Heart left ventricle (tissue), 16 donors: ENCODE results near the gene SPIRE1. TPM values are rescaled to one million over a fixed set of nuclear protein-coding genes. Genes with fewer than 3 reads are reported as not detected.

Experiments used
- ATAC-seq, 4 donors: fragments of 200-7000 bp; cut with Tn5 transposase; one replicate each; pipeline ENCODE4 v1.9.1; 2020 to 2022; ENCODE audit warnings: moderate library complexity in 4 of 4, mild to moderate bottlenecking in 3 of 4, moderate number of reproducible peaks in 1 of 4
- DNase-seq, 5 donors: peaks; one replicate each; pipeline ENCODE4 v3.0.0-alpha.2; 2020
- H3K27ac ChIP-seq, 12 donors: fragments of 200-600 bp; sonication (generic) in 4 of 12; one replicate each; pipeline versions ENCODE4 v1.5.0 to v1.8.0; 2016 to 2022; ENCODE audit warnings: mild to moderate bottlenecking in 2 of 12
- H3K27me3 ChIP-seq, 9 donors: fragments of 200-600 bp; sonication (generic) in 2 of 9; one replicate each; pipeline versions ENCODE4 v1.5.1 to v1.8.0; 2016 to 2022; ENCODE audit warnings: mild to moderate bottlenecking in 3 of 9
- H3K36me3 ChIP-seq, 9 donors: fragments of 200-600 bp; sonication (generic) in 2 of 9; one replicate each; pipeline versions ENCODE4 v1.5.0 to v1.8.0; 2018 to 2022; ENCODE audit warnings: mild to moderate bottlenecking in 2 of 9
- H3K4me1 ChIP-seq, 12 donors: fragments of 200-600 bp; sonication (generic) in 4 of 12; one replicate each; pipeline versions ENCODE4 v1.5.0 to v1.8.0; 2016 to 2022; ENCODE audit warnings: mild to moderate bottlenecking in 3 of 12
- H3K4me3 ChIP-seq, 12 donors: fragments of 200-600 bp; sonication (generic) in 4 of 12; one replicate each; pipeline versions ENCODE4 v1.5.0 to v1.8.0; 2017 to 2022; ENCODE audit warnings: mild to moderate bottlenecking in 9 of 12, moderate library complexity in 4 of 12
- H3K9me3 ChIP-seq, 12 donors: fragments of 200-600 bp; sonication (generic) in 4 of 12; one replicate each; pipeline versions ENCODE4 v1.5.0 to v1.8.0; 2016 to 2022; ENCODE audit warnings: mild to moderate bottlenecking in 1 of 12
- CTCF ChIP-seq, 12 donors: fragments of 200-600 bp; sonication (generic) in 4 of 12; IDR thresholded peaks; one replicate each; pipeline versions ENCODE4 v1.5.0 to v1.8.0; 2018 to 2022; ENCODE audit warnings: antibody characterized with exemption in 12 of 12, mild to moderate bottlenecking in 5 of 12
- POLR2A ChIP-seq, 2 donors: fragments of 450-650 bp; IDR thresholded peaks; one replicate each; pipeline ENCODE4 v1.6.1; 2017; ENCODE audit warnings: antibody characterized with exemption in 2 of 2, mild to moderate bottlenecking in 2 of 2, moderate library complexity in 2 of 2
- WGBS, 4 donors: extraction: QIAGEN DNeasy Blood & Tissue Kit in 2 of 4; methylation state at CpG; one replicate each; pipeline versions ENCODE4 v1.1.5 to v1.1.7; 2013 to 2018; 5-methylcytosine and 5-hydroxymethylcytosine counted together
- intact Hi-C, 10 donors: fragments of 100-400 bp; cut with DNase I; formaldehyde crosslinking; loops; one replicate each; pipeline versions ENCODE4 v1.11.1 to v1.14.2; 2022
- polyA plus RNA-seq, 2 donors: library from polyadenylated mRNA; stranded (reverse); fragments of 200-250 nt; gene quantifications; one replicate each; pipeline ENCODE4 v1.2.3, GENCODE V29; 2013
- total RNA-seq, 9 donors: library from RNA; depleted of rRNA in 2 of 9; stranded (reverse); fragments of >200 nt in 2 of 9; fragmentation: NEBNext Ultra II Directional in 3 of 9; extraction: Animal tissue kit (Norgen Biotek cat#: 25700) in 3 of 9; gene quantifications; one replicate each; pipeline versions ENCODE4 v1.1.0 to v1.2.4, GENCODE V29; 2016 to 2023
- donor health status: ischemic (EF 13 %, LVEDD 7.1; RV severe dilation, severe dysfunction).
- donor health status: healthy with polysubstance abuse.
- donor health status: DM: no; HTN: yes; CAD: no.
- donor health status: DM: no; HTN: no; CAD: no.
- donor health status: ischemic (EF 25% LVEDD 6.9; RV normal size, moderate dysfunction).
- donor health status: ischemic (EF 25% LVEDD 5.7; RV mildly dilated, moderate dysfunction).
- donor health status: healthy.
- donor health status: DM: yes; HTN: yes; CAD: no.
- donor health status: ischemic (EF 35%, LVEDD 5.7; RV mildly dilated, moderate dysfunction).
- donor health status: nonischemic (EF 11% LVEDD 7.7; RV severe dilation, severe dysfunction).
- donor health status: DM: yes; HTN: yes; CAD: no.
- donor health status: PGD.
- donor health status: ischemic (EF 29% LVEDD 5.4; RV normal size, mild dysfunction).
- donor health status: nonischemic (EF 23%, LVEDD 6.1; RV moderate dilation, normal function).

SPIRE1 gene
- total and polyA plus RNA-seq, 11 donors = 8.3 to 67.6 (median 47.8) TPM

DNA sequence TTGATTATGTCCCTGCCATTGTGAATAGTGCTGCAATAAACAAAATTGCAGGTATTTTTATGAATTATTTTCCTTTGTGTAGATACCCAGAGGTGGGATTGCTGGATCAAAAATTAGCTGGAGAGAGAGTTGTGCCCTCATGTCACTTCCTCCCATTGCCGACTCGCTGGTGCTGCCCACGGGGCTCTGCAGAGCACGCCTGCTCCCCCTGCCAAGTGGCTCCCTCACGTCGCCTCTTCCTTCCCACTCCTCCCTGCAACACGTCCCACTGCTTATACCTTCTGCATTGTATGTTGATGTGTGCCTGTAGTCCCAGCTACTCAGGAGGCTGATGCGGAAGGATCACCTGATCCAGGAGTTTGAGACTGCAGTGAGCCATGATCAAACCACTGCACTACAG lies 222.0 kb downstream of the SPIRE1 start:
- TF ChIP-seq CTCF (IDR thresholded peaks at IDR 0.05) (no peak), POLR2A (IDR thresholded peaks at IDR 0.05) (no peak)
- H3K4me3 ChIP-seq = no peak overlapping the region
- no peaks in the 10 kb centered on the region for H3K9me3 ChIP-seq
- H3K36me3 ChIP-seq = peaks cover 0 to 25% (median 12%) of the 10 kb centered on the region in 9 donors
- H3K27ac ChIP-seq = no peak overlapping the region
- ATAC-seq (no peak), DNase-seq (no peak)
- H3K4me1 ChIP-seq = no peaks in the 10 kb centered on the region
- intact Hi-C loops = no loop called here
- WGBS, 4 donors = 87 to 90% (median 90%) methylated on average over 8 of the region's 8 CpGs
- no peaks in the 10 kb centered on the region for H3K27me3 ChIP-seq

- TF ChIP-seq CTCF (IDR thresholded peaks at IDR 0.05) = no peak
- TF ChIP-seq POLR2A (IDR thresholded peaks at IDR 0.05) = no peak
- no peak for ATAC-seq
- Histone ChIP-seq H3K4me3 (no peak overlapping the region), H3K4me1 (no peaks in the 10 kb centered on the region), H3K27me3 (no peaks in the 10 kb centered on the region), H3K9me3 (no peaks in the 10 kb centered on the region), H3K36me3 (peaks cover 0 to 25% (median 12%) of the 10 kb centered on the region in 9 donors), H3K27ac (no peak overlapping the region)
- intact Hi-C loops = no loop called here
- WGBS, 4 donors = 95 to 97% (median 96%) methylated on average over 14 of the region's 14 CpGs
- DNase-seq = no peak
Observed at GRCh38 chr18:12434541-12434929, 223.4 kb downstream of the SPIRE1 start.

- Histone ChIP-seq H3K27ac (no peak overlapping the region), H3K4me1 (no peaks in the 10 kb centered on the region), H3K4me3 (no peak overlapping the region), H3K9me3 (no peaks in the 10 kb centered on the region), H3K36me3 (peaks cover 0 to 25% (median 12%) of the 10 kb centered on the region in 9 donors), H3K27me3 (no peaks in the 10 kb centered on the region)
- TF ChIP-seq CTCF (IDR thresholded peaks at IDR 0.05) (no peak), POLR2A (IDR thresholded peaks at IDR 0.05) (no peak)
- intact Hi-C loops = no loop called here
- ATAC-seq (no peak), DNase-seq (no peak)
- WGBS, 4 donors = 96 to 99% (median 97%) methylated on average over 46 to 51 of the region's 51 CpGs
Observed at GRCh38 chr18:12433829-12434540, 223.9 kb downstream of the SPIRE1 start.

DNA sequence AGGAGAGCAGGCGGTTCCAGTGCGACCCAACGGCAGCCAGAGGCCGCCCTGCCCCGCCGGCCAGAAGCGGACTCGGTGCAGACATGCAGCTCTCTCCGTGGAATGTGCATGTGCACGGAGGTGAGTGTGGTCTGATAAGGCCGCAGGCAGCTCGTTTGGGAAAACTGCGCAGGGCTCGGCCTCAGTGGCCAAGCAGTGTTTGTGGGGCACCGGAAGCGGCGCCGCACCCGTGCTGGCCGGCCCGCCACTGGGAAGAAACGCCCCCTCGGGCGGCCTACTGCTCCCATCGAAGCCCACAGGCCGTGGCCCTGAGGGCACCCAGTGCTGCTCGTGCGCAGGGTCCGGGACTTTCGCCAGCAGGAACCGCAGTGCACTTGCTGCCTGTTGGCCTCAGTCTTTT lies 225.0 kb downstream of the SPIRE1 start:
- Histone ChIP-seq H3K27me3 (no peaks in the 10 kb centered on the region), H3K9me3 (no peaks in the 10 kb centered on the region), H3K4me3 (no peak overlapping the region), H3K36me3 (peaks cover 0 to 25% (median 12%) of the 10 kb centered on the region in 9 donors), H3K4me1 (no peaks in the 10 kb centered on the region), H3K27ac (no peak overlapping the region)
- DNase-seq = no peak
- WGBS, 4 donors = 90 to 94% (median 92%) methylated on average over 30 to 31 of the region's 31 CpGs
- intact Hi-C loops = no loop called here
- TF ChIP-seq POLR2A (IDR thresholded peaks at IDR 0.05) = no peak
- TF ChIP-seq CTCF (IDR thresholded peaks at IDR 0.05) = no peak
- ATAC-seq = no peak
